NCI-H2171 (cell line): ENCODE measurements around the gene CDC42EP5.

Experiments used
- DNase-seq: peaks from one replicate; lab custom pipeline; 2025; lab: John Stamatoyannopoulos, UW

CDC42EP5 gene

GRCh38 chr19:54426291-54426931 is 46.7 kb downstream of the CDC42EP5 start:
- no peak for DNase-seq

- no peak for DNase-seq
Observed at GRCh38 chr19:54425382-54425723, 47.7 kb downstream of the CDC42EP5 start.

DNA sequence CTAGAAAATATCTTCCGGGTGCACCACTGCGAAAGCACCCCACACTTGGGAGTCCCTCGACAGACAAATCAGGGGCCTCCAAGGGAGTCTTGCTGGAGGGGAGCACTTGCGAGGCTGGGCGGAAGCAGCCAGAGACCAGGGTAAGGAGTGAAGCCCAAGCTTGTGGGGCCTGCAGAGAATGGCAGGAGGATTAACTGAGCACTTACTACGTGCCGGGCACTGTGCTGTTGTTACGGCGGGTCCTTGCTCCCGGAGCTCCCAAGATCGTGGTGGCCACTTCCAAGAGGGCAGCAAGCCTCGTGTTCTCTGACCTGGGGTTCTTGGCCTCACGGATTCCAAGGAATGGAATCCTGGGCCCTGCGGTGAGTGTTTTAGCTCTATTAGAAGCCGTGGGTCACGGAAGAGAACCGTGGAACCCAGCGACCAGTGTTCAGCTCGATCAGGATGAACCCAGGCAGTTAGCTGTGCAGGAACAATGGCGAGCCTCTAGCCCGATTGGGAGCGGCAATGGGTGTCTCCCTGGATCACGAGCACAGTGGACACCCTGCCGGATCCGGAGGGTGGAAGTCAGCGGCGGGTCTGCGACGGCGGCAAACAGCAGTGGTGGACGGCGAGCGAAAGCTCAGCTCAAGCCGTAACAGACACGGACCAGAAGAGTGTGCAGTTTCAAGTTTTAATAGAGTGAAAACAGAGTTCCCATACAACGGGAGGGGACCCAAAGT is 48.3 kb downstream of the CDC42EP5 start:
- DNase-seq: no peak

- no peak for DNase-seq
Observed at GRCh38 chr19:54424201-54424600, 48.9 kb downstream of the CDC42EP5 start.

DNA sequence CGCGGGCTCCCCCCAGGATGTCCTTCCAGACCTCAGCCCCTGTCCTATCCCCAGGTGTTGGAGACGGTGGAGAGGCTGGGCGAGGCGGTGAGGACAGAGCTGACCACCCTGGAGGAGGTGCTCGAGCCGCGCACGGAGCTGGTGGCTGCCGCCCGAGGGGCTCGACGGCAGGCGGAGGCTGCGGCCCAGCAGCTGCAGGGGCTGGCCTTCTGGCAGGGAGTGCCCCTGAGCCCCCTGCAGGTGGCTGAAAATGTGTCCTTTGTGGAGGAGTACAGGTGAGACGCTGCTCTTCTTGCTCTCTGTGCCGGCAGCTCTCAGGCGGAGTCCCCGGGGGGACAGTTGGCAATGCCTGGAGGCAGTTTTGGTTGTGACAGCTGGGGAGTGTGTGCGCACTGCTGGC is 51.0 kb downstream of the CDC42EP5 start:
- peak; percentile 40 for DNase-seq

- no peak for DNase-seq
Observed at GRCh38 chr19:54421521-54421920, 51.6 kb downstream of the CDC42EP5 start.

- no peak for DNase-seq
Observed at GRCh38 chr19:54421169-54421516, 52.0 kb downstream of the CDC42EP5 start.

GRCh38 chr19:54420383-54421168 is 52.5 kb downstream of the CDC42EP5 start:
- DNase-seq: no peak

DNA sequence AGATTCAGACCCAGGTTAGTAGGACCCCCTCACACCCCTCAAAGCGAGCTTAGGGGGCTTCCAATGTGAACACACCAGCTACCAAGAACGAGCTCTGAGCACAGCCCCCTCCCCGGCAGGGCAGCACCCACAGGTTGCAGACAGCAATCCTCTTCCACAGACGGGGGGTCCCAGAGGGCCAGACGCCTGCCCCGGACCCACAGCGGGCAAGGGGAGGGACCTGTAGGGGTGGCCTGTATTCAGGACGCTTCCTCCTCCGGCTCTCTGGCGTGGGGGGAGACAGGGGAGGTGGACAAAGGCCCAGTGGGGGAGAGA is 53.1 kb downstream of the CDC42EP5 start:
- no peak for DNase-seq

DNA sequence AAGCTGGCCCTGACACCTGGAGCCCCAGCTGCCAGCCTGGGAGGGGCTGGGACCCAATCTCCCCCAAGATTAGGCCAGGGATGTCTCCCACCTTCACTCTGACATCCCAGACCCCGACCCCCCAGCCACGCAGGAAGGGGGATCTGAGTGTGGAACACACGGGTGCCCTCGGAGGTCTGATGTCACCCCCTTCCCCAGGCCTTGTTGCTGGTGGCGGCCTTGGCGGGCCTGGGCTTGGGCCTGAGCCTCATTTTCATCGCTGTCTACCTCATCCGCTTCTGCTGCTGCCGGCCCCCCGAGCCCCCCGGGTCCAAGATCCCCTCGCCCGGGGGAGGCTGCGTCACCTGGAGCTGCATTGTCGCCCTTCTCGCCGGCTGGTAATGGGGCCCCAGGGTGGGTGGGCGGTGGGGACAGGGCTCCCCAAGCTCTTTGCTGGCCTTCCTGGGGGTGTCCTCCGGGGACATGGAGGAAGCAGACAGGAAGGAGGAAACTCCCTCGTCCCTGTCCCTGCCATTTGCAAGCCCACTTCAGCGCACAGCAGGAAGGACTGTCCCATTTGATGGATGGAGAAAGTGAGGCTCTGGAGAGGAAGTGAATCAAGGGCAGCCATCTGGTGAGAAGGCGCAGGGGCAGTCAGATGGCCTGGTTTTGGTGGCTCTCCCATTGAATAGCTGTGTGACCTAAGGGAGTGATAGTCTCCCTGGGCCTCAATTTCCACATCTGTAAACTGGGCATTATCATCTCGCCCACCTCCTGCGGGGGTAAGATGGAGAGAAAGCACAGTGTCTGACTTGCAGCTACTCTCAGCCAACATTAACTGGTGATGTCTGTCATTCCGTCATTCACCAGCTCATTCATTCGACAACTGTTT is 53.9 kb downstream of the CDC42EP5 start:
- DNase-seq: no peak

- no peak for DNase-seq
Observed at GRCh38 chr19:54418030-54418929, 54.8 kb downstream of the CDC42EP5 start.

- no peak for DNase-seq
Observed at GRCh38 chr19:54416695-54417491, 56.2 kb downstream of the CDC42EP5 start.

DNA sequence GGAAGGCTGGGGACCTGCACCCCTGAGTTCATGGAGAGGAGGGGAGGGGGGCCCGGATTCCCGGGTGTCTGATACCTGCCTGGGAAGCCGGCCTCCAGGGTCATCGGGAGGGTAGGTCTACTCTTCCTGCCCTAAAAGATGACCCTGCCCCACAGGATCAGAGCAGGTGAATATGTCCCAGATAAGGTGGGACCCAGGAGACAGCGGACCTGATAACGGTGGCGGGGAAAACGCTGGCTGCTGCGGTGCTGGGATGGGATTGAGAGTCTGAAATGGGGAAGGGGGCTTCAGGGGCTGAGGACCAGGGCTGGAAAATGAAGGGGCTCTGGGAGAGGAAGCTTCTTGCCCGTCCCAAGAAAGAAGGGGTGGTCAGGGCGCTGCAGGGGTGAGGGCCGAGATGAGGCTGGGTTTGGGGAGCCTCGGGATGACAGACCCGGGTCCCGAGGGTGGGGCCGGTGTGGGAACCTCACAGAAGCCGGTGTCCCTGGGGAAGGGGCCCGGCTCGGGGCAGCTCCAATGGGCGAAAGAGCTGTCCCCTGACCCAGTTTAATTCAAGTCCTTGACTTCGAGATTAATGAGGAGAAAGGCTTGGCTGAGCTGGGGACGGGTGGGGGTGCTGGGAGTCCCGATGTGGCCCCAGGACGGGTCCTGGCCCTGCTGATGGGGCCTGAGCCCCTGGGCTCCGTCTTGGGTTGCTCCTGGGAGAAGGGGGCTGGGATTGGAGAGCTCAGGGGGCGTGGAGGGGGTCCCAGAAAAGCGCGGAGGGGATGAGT is 57.0 kb downstream of the CDC42EP5 start:
- DNase-seq: no peak

DNA sequence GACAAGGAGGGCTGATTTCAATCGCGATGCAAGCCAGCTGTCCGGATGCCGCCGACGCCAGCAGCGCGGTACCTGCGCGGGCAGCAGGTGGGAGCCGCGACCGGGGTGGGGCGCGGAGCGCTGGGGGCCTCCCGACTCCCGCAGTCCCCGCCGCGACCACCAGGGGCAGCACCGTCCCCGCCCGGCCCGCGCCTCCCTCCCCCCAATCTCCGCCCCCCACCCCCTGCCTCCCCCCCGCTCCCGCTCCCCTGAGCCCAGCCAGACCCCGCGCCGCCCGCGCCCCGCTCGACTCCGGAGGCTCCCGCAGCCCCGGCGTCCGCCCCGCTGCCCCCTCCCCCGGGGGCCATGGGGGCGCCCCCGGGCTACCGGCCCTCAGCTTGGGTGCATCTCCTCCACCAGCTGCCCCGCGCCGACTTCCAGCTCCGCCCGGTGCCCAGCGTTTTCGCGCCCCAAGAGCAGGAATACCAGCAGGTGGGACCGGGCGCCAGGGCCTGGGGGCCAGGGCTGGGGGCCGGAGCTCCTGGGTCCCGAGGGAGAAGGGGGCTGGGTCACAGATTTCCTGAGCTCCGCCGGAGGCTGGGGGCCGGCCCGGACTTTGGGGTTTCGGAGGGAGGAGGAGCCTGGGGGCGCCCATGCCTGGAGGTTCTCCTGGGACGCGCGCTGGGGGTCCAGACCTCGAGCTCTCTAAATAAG is 57.7 kb downstream of the CDC42EP5 start, which contains the start of gene TTYH1:
Gene TTYH1, plus strand, starts transcription at position 257 of the 693 bp plus-strand sequence. Its CDS starts 89 bp downstream, at position 346.
- DNase-seq: no peak
